Stimulated activated CD8-positive, alpha-beta memory T cell treated with anti-CD3 and anti-CD28 coated beads, Interleukin-7, amount 100 ng/mL, for 48 hours (primary cell): ENCODE measurements around the gene SART3.
"Not testable (repeated sequence)": the region's sequence is repeated elsewhere in the genome, so short reads cannot be mapped to it uniquely, and the experiment has no call there.

ENCODE experiments used
- DNase-seq, 2 donors: peaks; one replicate each; pipeline ENCODE4 v3.0.0-alpha.2; 2020; ENCODE audit warnings: low read depth in 1 of 2; ENCODE audit errors: extremely low read depth in 1 of 2

The SART3 gene

GRCh38 chr12:108498136-108498535 lies 62.8 kb downstream of the SART3 start:
- no peak for DNase-seq

- DNase-seq, result no peak
Measured at GRCh38 chr12:108495823-108496579, 65.0 kb downstream of the SART3 start.

GRCh38 chr12:108495054-108495453 lies 65.9 kb downstream of the SART3 start:
- DNase-seq, result no peak

DNA sequence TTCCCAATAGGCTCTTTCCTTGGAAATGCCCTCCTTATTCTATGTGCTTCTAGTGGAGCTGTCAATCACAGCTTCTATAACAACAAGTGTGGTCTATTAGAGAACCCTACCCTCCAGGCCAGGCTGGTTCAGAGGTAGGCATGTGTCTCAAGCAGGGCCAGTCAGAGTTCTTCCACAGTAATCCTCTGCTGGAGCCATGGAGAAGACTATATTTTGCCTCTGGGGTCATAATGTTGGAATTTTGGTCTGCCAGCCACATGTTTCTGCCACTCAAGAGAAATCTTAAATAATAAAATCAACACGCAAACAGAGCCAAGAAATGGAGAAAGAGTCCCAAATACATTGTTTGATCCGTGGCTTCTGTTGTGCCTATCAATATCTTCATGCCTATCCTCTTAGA lies 69.7 kb downstream of the SART3 start:
- DNase-seq, result no peak

DNA sequence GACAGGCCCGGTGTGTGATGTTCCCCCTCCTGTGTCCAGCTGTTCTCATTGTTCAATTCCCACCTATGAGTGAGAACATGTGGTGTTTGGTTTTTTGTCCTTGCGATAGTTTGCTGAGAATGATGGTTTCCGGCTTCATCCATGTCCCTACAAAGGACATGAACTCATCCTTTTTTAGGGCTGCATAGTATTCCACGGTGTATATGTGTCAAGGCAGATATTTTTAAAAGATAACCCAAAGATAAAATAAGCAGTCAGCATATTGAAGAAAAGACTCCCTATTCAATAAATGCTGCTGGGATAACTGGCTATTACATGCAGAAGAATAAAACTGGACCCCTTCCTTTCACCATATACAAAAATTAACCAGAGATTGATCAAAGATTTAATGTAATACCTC lies 73.9 kb downstream of the SART3 start:
- DNase-seq, result not testable (repeated sequence)

DNA sequence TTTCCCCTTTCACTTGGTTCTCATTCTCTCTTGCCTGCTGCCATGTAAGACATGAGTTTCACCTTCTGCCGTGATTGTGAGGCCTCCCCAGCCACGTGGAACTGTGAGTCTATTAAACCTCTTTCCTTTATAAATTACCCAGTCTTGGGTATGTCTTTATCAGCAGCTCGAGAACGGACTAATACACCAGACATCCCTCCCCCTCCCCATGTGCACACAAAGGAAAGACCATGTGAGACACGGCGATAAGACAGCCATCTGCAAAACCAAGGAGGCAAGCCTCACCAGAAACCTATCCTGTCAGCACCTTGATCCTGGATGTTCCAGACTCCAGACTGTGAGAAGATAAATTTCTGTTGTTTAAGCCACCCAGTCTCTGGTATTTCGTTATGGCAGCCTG lies 75.6 kb downstream of the SART3 start:
- DNase-seq, result not testable (repeated sequence)

GRCh38 chr12:108484845-108485244 lies 76.1 kb downstream of the SART3 start:
- no peak for DNase-seq

- no peak for DNase-seq
Measured at GRCh38 chr12:108484431-108484830, 76.5 kb downstream of the SART3 start.

GRCh38 chr12:108483213-108484059 lies 77.5 kb downstream of the SART3 start:
- no peak for DNase-seq

DNA sequence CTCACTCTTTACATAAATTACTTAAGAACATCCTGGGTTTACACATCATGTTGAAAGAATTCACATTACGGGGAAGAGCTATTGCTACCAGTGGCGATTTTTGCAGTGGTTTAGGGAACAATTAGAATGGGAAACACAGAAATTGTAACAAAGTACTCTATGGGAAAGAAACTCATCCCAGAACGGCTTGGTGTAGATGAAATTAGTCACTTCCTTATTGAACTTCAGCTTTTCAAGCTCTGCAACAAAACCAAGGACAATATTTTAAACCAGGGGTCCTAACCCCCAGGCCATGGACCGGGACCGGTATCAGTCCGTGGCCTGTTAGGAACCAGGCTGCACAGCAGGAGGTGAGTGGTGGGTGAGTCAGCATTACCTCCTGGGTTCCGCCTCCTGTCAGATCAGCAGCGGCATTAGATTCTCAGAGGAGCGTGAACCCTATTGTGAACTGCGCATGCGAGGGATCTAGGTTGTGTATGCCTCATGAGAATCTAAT lies 78.2 kb downstream of the SART3 start:
- DNase-seq, result no peak

DNA sequence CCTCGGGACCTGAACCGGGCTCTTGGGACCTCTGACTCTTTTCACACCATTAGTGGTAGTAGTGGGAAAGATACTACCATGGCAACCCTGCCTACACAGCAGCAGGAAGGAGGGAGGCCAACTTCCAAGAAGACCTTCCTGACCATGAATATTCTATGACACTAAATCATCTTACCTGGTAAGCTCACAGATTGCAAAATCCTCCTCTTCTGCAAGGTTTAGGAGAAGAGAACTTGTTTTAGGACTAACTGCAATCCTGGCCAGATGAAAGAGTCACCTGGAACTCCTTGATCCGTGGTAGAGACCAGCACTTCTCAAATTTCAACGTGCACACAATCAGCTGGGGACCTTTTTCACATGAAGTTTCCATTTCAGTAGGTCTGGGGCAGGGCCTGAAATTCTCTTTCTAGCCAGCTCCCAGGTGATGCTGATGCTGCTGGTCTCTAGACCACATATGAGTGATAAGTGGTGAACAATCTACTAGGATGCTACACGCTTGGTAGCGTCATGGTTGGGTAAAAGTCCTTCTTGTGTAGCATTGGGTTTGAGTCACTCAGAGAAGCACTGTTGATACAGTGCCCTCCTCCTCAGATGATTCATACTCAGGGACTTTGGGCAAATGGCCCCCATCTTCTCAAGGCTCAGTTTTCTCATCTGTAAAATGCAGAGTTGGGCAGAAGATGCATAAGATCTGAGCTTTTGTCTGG lies 81.5 kb downstream of the SART3 start:
- DNase-seq, result no peak

GRCh38 chr12:108478611-108479206 lies 82.3 kb downstream of the SART3 start:
- DNase-seq, result no peak

- DNase-seq, result no peak
Measured at GRCh38 chr12:108477881-108478259, 83.1 kb downstream of the SART3 start.

GRCh38 chr12:108477055-108477880 lies 83.7 kb downstream of the SART3 start:
- DNase-seq, result no peak

DNA sequence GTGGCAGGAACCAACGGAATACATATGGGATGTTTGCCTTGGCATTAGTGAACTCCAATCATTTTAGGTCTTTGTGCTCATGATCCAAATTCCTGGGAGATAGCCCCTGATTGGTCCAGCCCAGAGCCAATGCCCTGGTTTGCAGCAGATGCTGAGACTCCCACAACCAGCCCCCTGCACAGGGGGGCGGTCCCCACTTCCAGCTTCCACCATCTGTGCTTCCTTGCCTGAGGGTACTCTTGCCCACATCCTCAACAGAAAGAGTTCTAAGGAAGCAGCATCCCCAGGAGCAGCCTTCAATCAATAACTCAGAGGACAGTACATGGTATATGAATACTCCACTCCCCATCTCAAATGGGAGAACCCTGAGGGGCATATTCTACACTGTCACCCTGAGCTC lies 85.6 kb downstream of the SART3 start:
- no peak for DNase-seq

DNA sequence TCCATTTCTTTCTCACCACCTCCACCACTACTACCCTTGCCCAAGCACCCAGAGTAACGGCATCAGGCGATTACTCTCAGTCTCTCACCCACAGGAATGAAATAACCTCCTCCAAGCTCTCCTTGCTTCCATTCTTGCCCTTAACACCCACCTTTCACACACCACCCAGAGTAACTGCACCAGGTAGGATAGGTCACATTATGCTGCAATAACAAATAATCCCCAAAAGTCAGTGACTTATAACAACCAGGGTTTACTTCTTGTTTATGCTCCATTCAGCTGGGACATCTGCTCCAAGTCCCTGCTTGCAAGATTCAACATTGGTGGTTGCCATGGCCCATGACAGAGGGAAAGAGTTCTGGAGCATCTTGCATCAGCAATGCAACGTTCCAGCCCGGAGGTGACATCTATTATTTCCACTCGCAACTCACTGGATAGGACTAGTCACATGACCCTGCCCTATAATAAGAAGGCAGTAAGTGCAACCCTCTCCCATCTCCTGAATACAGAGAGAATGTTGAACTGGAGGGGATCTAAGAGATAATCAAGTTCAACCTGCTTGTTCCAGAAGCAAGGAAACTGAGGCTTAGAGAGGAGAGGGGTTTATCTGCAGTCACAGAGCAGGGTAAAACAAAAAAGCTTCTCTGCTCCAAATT lies 87.4 kb downstream of the SART3 start:
- no peak for DNase-seq
